ENCODE measurements around the gene MICALL1. TPM values are rescaled to one million over a fixed set of nuclear protein-coding genes. Genes with fewer than 3 reads are reported as not detected.

Gene MICALL1
- total RNA-seq, 1 donor from 2014 or later = 36.4 TPM

DNA sequence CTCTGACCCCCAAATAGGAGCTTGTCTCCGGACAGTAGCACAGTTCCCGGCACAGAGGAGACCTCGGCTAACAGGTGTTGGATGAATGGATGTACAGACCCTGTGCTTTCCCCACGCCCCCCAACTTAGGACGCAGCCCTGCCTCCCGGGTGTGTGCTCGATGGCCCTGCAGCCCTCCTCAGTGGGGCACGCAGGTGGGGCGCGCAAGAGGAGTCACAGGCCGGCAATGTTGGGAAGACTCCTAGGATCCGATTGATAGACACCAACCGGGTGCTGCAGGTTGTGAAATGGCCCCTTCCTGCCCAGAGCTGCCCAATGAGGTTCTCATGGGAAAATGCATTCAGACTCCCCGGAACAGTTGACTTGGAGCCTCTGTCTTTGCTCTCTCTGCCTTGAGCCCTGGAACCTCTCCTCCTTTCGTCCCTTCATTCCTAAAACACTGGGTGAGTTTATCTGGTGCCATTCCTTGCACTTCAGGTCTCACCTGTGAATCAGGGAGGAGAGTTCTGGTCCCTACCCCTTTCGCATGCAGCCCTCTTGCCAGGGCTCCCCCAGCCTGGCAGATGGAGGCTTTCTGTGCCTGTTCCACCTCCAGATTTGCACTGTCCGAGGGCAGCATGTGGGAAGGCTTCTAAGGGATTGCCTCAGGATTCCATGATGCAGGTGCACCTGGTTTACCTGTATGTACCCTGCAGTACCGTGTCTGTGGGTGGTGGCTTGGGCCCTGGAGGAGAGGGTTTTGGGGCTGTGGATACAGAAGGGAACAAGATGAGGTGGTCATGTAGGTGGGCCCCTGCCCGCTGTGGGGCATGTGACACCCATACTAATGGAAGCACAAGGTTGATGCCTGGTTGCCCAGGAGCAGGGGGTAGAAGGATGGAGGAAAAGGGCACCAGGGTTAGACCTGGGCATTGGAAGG lies 1.2 kb downstream of the MICALL1 start:
- DNase-seq = no peak

DNA sequence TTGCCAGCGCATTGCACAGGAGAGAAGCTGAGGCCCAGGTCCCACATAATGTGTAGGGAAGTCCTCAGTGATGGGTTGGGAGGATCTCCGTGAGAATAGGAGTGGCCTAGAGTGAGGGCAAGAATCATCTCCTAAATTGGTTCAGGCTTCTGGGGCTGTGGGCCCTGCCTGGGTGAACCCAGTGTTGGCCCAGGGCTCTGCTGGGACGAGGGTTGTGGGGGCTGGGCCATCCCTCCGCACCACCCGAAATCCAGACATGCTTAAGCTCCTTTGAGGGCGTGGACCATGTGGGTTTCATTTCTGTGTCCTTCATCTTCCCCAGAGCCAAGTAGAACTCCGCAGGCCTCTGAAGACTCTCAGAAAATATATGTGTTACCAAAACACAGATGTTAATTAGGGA lies 3.7 kb downstream of the MICALL1 start:
- no peak for DNase-seq

GRCh38 chr22:37910890-37911672 lies 5.0 kb downstream of the MICALL1 start:
- DNase-seq = no peak

GRCh38 chr22:37911697-37912096 lies 5.6 kb downstream of the MICALL1 start:
- no peak for DNase-seq

- no peak for DNase-seq
Measured at GRCh38 chr22:37912171-37912570, 6.1 kb downstream of the MICALL1 start.

DNA sequence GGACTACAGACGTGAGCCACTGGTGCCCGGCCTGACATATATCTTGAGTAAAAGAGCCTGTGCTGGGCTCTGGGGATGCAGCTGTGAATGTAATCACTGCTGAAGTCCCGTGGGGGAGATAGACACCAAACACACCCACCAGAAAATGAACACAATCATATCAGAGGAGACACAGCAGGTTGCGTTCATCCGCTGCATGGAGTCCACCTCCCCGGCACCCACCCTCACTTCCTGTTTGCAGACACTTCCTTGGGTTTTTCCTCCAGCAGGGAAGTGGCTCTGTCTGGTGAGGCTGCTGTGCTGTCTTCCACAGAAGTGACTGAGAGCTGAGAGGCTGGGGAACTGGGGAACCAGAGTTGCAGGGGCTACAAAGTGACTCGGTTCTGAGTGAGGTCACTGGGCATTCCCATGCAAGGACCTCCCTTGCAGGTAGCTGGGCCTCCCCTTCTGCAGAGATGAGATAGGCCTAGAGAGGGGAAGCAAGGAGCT lies 7.2 kb downstream of the MICALL1 start:
- no peak for DNase-seq

- no peak for DNase-seq
Measured at GRCh38 chr22:37916311-37916710, 10.2 kb downstream of the MICALL1 start.

GRCh38 chr22:37917874-37918548 lies 11.9 kb downstream of the MICALL1 start:
- DNase-seq = no peak

DNA sequence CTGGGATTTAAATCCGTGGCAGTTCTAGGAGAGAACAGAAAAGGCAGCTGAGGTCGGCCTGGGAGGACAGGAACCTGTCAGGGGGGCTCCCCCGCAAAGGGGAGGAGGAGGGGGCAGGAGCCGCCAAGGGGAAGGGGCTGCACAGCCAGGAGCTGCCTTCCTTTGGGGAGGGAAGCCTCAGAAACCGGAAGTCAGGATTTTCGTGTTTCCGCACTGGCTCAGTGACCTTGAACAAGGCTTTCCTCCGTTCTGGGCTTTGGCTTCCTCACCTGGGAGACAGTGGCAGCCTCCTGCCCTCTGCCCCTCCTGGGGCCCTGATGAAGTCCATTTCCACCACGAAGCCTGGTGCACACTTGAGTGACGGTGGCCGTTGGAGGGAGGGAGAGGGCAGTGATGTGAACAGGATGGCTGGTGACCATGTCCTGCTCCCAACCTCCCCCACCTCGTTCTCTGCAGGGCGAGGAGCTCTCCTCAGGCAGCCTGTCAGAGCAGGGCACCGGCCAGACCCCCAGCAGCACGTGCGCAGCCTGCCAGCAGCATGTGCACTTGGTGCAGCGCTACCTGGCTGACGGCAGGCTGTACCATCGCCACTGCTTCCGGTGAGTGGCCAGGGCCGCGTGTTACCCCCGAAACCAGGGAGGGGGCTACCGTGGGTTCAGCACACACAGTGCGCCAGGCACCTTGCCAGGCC lies 12.6 kb downstream of the MICALL1 start:
- DNase-seq = no peak

- DNase-seq = no peak
Measured at GRCh38 chr22:37920126-37920525, 14.0 kb downstream of the MICALL1 start.

- no peak for DNase-seq
Measured at GRCh38 chr22:37922191-37922590, 16.1 kb downstream of the MICALL1 start.

- DNase-seq = no peak
Measured at GRCh38 chr22:37923927-37924326, 17.8 kb downstream of the MICALL1 start.

DNA sequence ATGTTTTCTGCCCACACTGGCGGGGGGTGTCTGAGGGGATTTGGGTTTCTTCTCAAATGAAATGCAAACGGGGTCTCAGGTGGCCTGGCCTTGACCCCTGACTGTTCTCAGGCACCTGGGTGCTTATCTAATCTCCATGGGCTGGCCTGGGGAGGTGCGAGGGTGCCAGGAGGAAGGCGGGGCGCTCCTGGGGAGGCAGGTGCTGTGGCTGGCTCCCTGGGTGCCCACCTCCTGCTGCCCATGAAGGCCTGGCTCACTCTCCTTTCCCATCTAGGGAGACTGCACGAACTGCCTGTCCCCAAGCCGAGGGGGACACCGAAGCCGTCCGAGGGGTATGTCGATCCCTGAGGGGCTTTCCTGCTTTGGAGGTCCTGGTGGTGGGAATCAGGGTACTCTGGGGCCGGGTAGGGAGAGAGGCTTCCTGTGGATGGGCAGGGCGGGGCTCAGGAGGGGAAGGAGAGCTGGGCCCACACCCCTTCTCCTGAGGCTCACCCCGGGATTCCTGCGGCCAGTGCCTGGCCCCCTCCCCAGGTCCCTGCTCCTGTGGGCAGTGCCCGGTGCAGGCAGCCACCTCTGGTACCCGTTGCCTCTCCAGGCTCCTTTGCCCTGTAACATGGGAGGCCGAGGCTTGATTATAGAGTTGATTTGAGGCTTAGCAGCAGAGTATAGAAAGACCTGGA lies 18.4 kb downstream of the MICALL1 start:
- no peak for DNase-seq

DNA sequence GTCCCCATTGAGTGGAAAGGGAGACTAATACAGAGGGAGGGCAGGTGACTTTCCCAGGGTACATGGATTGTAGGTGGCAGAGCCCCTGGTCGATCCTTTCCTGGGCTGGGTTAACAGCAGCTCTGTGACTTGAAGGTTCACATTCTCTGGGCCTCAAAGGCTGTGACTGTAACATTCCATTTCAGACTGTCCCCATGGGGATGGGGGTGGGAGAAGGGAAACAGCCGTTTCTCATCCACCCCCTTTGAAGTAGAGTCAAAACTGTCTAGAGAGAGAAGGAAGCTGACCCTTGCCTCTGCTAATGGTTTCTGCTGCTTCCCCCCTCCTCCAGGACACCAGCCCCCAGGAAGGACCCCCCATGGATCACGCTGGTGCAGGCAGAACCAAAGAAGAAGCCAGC lies 19.2 kb downstream of the MICALL1 start:
- DNase-seq = no peak

- DNase-seq = no peak
Measured at GRCh38 chr22:37925767-37926166, 19.7 kb downstream of the MICALL1 start.

GRCh38 chr22:37926358-37926757 lies 20.3 kb downstream of the MICALL1 start:
- DNase-seq = no peak

DNA sequence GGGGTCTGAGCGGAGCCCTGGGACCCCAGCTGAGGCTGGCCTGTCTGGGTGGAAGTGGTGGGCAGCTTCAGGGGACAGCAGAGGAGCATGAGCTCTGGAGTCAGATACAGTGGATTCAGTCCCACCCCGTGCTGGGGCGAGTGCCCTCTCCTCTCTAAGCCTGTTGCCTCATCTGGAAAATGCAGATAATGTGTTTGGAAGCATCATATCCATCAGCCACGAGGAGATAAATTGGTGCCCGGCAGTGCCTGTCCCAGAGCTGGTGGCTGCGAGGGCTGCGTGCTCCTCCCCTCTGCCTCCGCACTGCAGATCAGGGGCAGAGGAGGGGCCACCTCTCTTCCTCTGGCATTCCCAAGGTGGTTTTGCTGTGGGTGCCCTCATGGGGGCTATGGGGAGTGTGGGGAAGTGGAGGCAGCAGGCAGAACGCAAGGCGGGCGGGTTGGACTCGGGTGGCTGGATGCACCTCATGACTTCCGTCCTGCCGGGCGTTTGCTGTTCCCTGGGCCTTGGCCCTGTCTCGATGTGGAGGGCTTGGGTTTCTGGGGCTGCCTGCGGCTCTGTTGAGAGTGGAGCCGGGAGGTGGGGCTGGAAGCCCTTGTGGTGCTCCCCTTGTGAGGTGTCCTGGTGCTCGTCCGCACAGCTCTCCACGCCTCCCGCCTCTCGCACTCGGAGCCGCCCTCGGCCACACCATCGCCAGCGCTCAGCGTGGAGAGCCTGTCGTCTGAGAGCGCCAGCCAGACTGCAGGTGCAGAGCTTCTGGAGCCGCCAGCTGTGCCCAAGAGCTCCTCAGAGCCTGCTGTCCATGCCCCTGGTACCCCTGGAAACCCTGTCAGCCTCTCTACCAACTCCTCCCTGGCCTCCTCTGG lies 20.9 kb downstream of the MICALL1 start:
- DNase-seq = no peak

DNA sequence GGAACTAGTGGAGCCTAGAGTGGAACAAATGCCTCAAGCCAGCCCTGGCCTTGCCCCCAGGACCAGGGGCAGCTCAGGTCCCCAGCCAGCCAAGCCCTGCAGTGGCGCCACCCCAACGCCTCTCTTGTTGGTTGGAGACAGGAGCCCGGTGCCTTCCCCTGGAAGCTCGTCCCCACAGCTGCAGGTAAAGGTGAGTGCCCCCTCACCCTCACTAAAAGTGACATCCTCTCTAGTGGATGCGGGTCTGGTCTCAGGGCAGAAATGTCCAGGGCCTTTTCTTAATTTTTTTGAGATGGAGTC lies 21.5 kb downstream of the MICALL1 start:
- DNase-seq = no peak

DNA sequence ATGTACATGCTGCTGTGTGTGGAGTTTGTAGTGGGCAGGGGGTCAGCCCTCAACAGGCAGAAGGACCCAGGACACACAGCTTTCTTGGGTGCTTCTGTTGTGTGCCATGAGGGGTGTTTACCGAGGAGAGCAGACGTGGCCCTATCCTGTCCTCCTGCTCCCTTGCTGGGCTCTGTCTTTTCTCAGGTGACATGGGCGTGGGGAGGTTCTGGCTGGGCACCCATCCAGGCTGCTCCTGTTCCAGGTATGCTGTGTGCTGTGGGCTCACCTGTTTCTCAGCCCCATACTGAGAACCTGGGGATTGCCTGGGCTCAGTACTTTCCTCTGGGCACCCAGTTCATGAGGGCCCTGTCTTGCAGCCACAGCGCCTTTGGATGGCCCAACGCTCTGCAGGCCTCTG lies 23.3 kb downstream of the MICALL1 start:
- DNase-seq = no peak

DNA sequence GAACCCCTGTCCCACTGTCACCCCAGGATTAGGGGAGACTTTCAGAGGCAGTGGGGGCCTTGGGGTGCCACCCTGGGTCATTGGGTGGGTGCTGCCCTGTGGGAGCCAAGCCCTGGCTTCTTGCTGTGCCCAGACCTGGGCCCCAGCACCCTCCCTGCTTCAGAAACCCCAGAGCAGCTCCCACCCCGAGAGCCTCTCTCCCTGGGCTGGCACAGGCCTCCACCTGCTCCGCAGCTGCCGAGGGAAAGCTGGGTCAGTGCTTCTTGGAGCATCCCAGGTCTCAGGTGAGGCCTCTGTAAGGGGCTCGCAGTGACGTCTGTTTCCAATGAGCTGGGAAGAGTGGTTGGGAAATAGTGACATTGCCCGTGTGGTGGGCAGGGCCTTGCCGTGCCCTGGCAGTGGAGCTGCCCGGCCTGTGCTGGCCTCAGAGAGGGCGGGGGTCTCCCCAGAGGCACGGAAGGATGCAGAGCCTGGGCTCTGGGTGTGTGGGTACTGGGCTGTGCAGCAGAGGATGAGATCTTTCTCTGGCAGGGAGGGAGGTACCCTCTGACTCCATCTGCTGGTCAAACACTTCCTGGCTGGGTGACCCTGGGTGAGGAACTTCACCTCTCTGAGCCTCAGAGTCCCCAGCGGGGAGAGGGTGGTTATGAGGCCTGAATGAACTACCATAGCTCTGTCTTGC lies 24.3 kb downstream of the MICALL1 start:
- DNase-seq = peak; percentile 61
